ENCODE measurements around the gene STXBP5.

Gene STXBP5

DNA sequence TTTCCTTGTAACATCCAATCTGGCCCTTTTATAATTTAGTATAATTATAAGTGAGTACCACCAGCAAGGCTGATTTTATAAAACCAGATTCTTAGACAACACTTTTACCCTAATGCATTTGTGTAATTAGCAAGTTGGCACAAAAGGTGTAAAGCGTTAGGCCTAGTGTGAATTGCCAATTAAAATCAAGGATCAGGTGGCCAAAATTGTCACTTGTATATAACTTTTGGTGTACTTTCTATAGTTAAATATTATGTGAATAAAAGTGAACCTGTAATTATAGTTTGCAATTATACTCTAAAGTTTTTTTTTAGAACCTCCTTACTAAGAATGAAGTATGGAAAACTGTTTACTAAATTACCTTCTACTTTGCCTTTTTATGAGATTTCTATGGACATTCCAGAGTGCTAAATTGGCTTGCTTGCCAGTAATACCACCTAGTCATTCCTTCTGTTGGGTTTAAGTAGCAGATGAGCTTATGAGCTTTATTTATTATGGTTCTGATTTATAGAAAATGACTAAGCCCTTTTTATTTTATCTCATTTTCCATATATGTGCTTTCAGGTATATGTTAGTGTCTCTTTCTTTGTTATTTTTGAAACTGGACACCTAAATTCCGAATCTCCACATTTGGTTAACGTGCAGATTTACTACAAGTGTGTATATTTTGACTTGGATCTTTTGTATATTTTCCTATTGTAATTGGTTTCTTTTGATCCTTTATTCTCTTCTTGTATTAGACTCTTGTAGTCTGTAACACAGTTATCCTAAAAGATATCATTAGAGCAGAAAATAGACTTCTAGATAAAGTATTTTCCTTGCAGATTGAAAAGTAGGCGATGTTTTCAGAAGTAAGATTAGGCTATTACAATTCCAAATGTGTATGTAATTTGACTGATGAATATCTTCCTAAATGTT lies 3.9 kb downstream of the STXBP5 start:
- Histone ChIP-seq H3K9me3 (ENCODE audit: low read length) (no peaks in the 10 kb centered on the region), H4K20me1 (ENCODE audit: insufficient read depth, low read length) (no peaks in the 10 kb centered on the region), H3K9me2 (ENCODE audit: low read depth, low read length) (no peaks in the 10 kb centered on the region), H2AFZ (ENCODE audit: low read length) (no peak overlapping the region), H3K27ac (ENCODE audit: low read depth, low read length, poor library complexity, severe bottlenecking) (no peak overlapping the region), H3F3A (ENCODE audit: insufficient read depth, low read length) (no peaks in the 10 kb centered on the region), H3K4me3 (ENCODE audit: low read depth, low read length, poor library complexity, severe bottlenecking) (no peak overlapping the region), H3K4me2 (ENCODE audit: low read length) (no peak overlapping the region), H3K9ac (ENCODE audit: low read length) (no peak overlapping the region), H3K79me2 (ENCODE audit: insufficient read depth, low read length) (peaks cover 25% of the 10 kb centered on the region), H3K4me1 (ENCODE audit: insufficient read depth, low read length, severe bottlenecking) (peaks cover 24% of the 10 kb centered on the region), H3K36me3 (ENCODE audit: insufficient read depth, low read length) (no peaks in the 10 kb centered on the region), H3K27me3 (ENCODE audit: insufficient read depth, low read length) (no peaks in the 10 kb centered on the region)
- no peak for TF ChIP-seq EZH2 (IDR thresholded peaks at IDR 0.05; ENCODE audit: borderline replicate concordance, low read length)
- no peak for TF ChIP-seq CTCF (IDR thresholded peaks at IDR 0.05; ENCODE audit: low read length)

DNA sequence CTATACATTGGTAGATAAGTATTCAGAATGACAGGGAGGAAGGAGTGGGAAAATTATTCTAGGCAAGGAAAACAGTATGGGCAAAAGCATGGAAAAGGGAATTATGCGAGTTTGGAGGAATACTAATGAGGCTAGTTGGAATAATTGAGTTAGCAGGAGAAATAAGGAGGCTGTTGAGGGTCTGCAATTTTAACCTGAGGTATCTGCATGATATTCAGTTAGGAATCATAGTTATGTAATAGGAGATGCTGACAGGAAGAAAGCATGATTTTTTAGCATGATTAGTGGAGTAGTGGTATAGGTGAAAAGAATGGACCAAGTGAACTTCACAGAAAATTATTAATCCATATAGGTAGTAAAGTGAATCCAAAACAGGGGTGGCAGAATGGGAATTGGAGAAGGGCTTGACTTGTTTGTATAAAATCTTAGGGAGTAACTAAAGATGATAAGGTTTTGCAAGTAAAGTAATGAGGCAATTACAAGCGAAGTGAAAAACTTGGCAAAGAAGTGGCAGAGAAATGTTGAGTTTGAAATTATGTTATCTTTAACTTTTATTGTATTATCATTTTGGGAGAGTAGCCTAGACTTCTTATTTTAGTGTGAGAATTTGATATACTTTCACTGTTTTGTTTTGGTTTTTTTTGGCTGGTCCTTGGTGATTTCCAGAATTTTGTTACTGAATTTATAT lies 5.7 kb downstream of the STXBP5 start:
- H3K9me2 ChIP-seq (ENCODE audit: low read depth, low read length): no peaks in the 10 kb centered on the region
- H3F3A ChIP-seq (ENCODE audit: insufficient read depth, low read length): no peaks in the 10 kb centered on the region
- no peak overlapping the region for H3K4me3 ChIP-seq (ENCODE audit: low read depth, low read length, poor library complexity, severe bottlenecking)
- no peaks in the 10 kb centered on the region for H3K9me3 ChIP-seq (ENCODE audit: low read length)
- H3K4me2 ChIP-seq (ENCODE audit: low read length): no peak overlapping the region
- H3K9ac ChIP-seq (ENCODE audit: low read length): no peak overlapping the region
- H3K79me2 ChIP-seq (ENCODE audit: insufficient read depth, low read length): peaks cover 18% of the 10 kb centered on the region
- no peak overlapping the region for H3K27ac ChIP-seq (ENCODE audit: low read depth, low read length, poor library complexity, severe bottlenecking)
- TF ChIP-seq EZH2 (IDR thresholded peaks at IDR 0.05; ENCODE audit: borderline replicate concordance, low read length) (no peak), CTCF (IDR thresholded peaks at IDR 0.05; ENCODE audit: low read length) (no peak)
- no peaks in the 10 kb centered on the region for H3K36me3 ChIP-seq (ENCODE audit: insufficient read depth, low read length)
- H2AFZ ChIP-seq (ENCODE audit: low read length): no peak overlapping the region
- no peaks in the 10 kb centered on the region for H3K27me3 ChIP-seq (ENCODE audit: insufficient read depth, low read length)
- H3K4me1 ChIP-seq (ENCODE audit: insufficient read depth, low read length, severe bottlenecking): peaks cover 21% of the 10 kb centered on the region
- H4K20me1 ChIP-seq (ENCODE audit: insufficient read depth, low read length): no peaks in the 10 kb centered on the region

GRCh38 chr6:147211349-147211748 lies 7.1 kb downstream of the STXBP5 start:
- Histone ChIP-seq H3K4me3 (ENCODE audit: low read depth, low read length, poor library complexity, severe bottlenecking) (no peak overlapping the region), H3K79me2 (ENCODE audit: insufficient read depth, low read length) (peaks cover 6% of the 10 kb centered on the region; the same call in 1 of the 2 replicates), H3K36me3 (ENCODE audit: insufficient read depth, low read length) (no peaks in the 10 kb centered on the region), H3K27me3 (ENCODE audit: insufficient read depth, low read length) (no peaks in the 10 kb centered on the region), H3K9me3 (ENCODE audit: low read length) (no peaks in the 10 kb centered on the region), H3K27ac (ENCODE audit: low read depth, low read length, poor library complexity, severe bottlenecking) (no peak overlapping the region), H3K9me2 (ENCODE audit: low read depth, low read length) (no peaks in the 10 kb centered on the region), H3K9ac (ENCODE audit: low read length) (no peak overlapping the region), H3F3A (ENCODE audit: insufficient read depth, low read length) (no peaks in the 10 kb centered on the region), H3K4me2 (ENCODE audit: low read length) (no peak overlapping the region), H2AFZ (ENCODE audit: low read length) (no peak overlapping the region), H3K4me1 (ENCODE audit: insufficient read depth, low read length, severe bottlenecking) (peaks cover 6% of the 10 kb centered on the region), H4K20me1 (ENCODE audit: insufficient read depth, low read length) (no peaks in the 10 kb centered on the region)
- no peak for TF ChIP-seq EZH2 (IDR thresholded peaks at IDR 0.05; ENCODE audit: borderline replicate concordance, low read length)
- no peak for TF ChIP-seq CTCF (IDR thresholded peaks at IDR 0.05; ENCODE audit: low read length)
